Astrocyte of the spinal cord (primary cell): Measurements from ENCODE around the gene VIPR2.
"Not testable (repeated sequence)": the region's sequence is repeated elsewhere in the genome, so short reads cannot be mapped to it uniquely, and the experiment has no call there.

Experiments
- DNase-seq: peaks from one replicate; pipeline ENCODE4 v3.0.0; 2011; ENCODE audit warnings: low read depth, low spot score
- H3K4me3 ChIP-seq: 2 replicates; pipeline ENCODE4 v1.5.1; 2011; ENCODE audit warnings: low read depth, mild to moderate bottlenecking, low read length, moderate library complexity
- CTCF ChIP-seq: IDR thresholded peaks from 2 replicates; pipeline ENCODE4 v1.5.1; 2012; ENCODE audit warnings: low read depth, mild to moderate bottlenecking, low read length, inconsistent platforms
- in situ Hi-C: cut with HindIII; loops from 2 replicates; pipeline ENCODE4 v1.10.0; 2017; ENCODE audit warnings: low sequenced_read_pairs

Gene VIPR2

GRCh38 chr7:159179241-159179640 is 34.6 kb upstream of the VIPR2 start:
- in situ Hi-C loops: no loop called here
- TF ChIP-seq CTCF: no peak

DNA sequence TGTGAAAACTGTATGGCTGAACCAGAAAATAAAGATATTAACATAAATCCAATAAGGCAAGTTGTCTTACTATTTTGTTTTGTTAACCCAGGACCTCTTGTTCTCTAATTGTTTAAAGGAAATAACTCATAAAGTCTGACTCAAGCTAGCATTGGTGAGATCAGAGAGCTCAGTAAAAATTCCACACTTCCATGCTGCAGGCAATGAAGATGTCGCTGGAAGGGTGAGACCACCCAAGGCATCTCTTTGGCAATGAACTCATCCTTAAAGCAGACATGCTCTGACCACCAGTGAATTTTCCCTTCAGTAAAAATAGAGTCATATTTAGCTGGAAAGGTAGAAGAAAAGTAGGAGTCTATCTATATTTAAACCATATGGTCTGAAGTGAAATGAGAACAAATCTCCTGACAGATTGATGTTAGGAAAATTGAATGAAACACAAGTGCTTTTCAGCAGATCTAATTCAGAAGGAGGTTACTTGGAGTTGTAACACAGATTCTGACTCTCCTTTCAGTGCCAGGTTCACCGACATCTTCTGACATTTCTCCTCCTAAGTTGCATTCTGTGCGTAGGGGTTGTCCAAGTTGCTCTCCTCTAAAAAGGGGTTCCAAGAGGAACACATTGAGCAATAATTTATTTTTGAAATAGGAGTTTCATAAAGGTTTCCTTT is 32.8 kb upstream of the VIPR2 start:
- in situ Hi-C loops: no loop called here
- no peak overlapping the region for H3K4me3 ChIP-seq
- DNase-seq: peak; percentile 17
- TF ChIP-seq CTCF: no peak

More at GRCh38 chr7:159179241-159179640, 34.6 kb upstream of the VIPR2 start:
- no peak for DNase-seq
- H3K4me3 ChIP-seq: no peak overlapping the region

DNA sequence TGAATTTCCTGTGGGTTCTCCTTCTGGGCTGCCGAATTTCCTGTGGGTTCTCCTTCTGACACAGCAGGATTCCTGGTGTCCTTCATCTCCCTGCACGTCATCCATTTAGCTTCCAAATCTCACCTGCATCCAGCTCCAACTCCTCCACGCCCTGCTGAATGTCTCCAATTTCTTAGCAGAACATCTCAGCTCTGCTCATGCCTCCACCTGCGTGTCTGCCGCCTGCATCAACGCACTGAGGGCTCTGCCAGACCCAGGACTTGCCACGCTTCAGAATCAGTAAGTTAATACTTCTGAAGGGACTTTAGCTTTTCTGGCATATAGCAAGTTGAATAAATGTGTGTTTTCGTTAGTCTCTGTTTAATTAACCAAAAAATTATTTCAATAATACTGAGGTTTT is 31.1 kb upstream of the VIPR2 start:
- in situ Hi-C loops: no loop called here
- TF ChIP-seq CTCF: no peak
- DNase-seq: no peak
- no peak overlapping the region for H3K4me3 ChIP-seq

DNA sequence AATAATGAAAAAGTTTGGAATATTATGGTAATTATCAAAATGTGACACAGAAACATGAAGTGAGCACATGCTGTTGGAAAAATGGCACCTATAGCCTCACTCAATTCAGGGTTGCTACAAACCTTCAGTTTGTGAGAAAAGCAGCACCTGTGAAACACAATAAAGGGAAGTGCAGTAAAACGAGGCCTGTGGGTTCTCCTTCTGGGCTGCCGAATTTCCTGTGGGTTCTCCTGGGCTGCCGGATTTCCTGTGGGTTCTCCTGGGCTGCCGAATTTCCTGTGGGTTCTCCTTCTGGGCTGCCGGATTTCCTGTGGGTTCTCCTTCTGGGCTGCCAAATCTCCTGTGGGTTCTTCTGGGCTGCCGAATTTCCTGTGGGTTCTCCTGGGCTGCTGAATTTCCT is 30.4 kb upstream of the VIPR2 start:
- in situ Hi-C loops, DNase-seq, H3K4me3 ChIP-seq: not testable (repeated sequence)

GRCh38 chr7:159172400-159172799 is 27.7 kb upstream of the VIPR2 start:
- no peak overlapping the region for H3K4me3 ChIP-seq
- in situ Hi-C loops: no loop called here
- TF ChIP-seq CTCF: no peak
- no peak for DNase-seq

GRCh38 chr7:159169391-159169790 is 24.7 kb upstream of the VIPR2 start:
- DNase-seq: no peak
- TF ChIP-seq CTCF: no peak
- in situ Hi-C loops: no loop called here
- H3K4me3 ChIP-seq: no peak overlapping the region

DNA sequence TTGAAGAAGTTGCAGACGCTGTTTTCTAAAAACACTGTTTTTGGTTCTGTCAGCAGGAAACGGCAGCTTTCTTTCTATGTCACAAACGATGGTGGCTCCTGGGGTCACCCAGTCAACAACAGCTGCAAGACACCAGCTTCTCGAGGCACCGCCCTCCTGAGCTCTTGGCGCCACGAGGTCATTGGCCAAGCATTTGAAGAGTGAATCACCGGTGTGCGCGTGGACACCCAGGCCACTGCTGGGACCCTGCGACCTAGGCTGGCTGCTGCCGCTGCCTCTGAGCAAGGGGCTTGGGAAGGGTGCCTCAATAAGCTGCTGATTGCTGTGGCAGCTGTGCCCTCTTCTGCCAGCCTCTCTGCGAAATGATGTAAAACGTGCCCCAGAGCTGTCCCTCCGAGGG is 22.5 kb upstream of the VIPR2 start:
- in situ Hi-C loops: no loop called here
- H3K4me3 ChIP-seq: no peak overlapping the region
- TF ChIP-seq CTCF: no peak
- DNase-seq: no peak
